GM12872 (cell line): Measurements from ENCODE around the gene CAPN1.

Experiments
- CTCF ChIP-seq: IDR thresholded peaks from 3 replicates; pipeline ENCODE4 v1.5.1; 2011; ENCODE audit warnings: low read depth, mild to moderate bottlenecking, low read length, moderate library complexity; ENCODE audit not compliant: insufficient read depth

The CAPN1 gene

GRCh38 chr11:65216830-65217229 lies 35.1 kb downstream of the CAPN1 start:
- no peak for TF ChIP-seq CTCF

GRCh38 chr11:65217441-65218423 lies 36.0 kb downstream of the CAPN1 start:
- TF ChIP-seq CTCF, result no peak

- TF ChIP-seq CTCF, result no peak
These were observed 36.7 kb downstream of the CAPN1 start for GRCh38 chr11:65218446-65218845.

- TF ChIP-seq CTCF, result no peak
These were observed 38.1 kb downstream of the CAPN1 start for GRCh38 chr11:65219930-65220213.

- no peak for TF ChIP-seq CTCF
These were observed 39.3 kb downstream of the CAPN1 start for GRCh38 chr11:65221026-65221425.

GRCh38 chr11:65223011-65223410 lies 41.3 kb downstream of the CAPN1 start:
- no peak for TF ChIP-seq CTCF

- TF ChIP-seq CTCF, result no peak
These were observed 43.2 kb downstream of the CAPN1 start for GRCh38 chr11:65224930-65225278.
